NB4 (cell line): Measurements from ENCODE around the gene SMAD7.

Source experiments
- DNase-seq: peaks from one replicate; pipeline ENCODE4 v3.0.0; 2010; ENCODE audit warnings: low read depth
- H3K4me3 ChIP-seq: one replicate; pipeline ENCODE4 v1.5.1; 2011; ENCODE audit warnings: mild to moderate bottlenecking, low read depth, low read length, moderate library complexity
- MYC ChIP-seq: IDR thresholded peaks from 2 replicates; pipeline ENCODE4 v1.6.1; 2011; ENCODE audit warnings: low read depth, low read length
- POLR2A ChIP-seq: IDR thresholded peaks from 2 replicates; pipeline ENCODE4 v1.6.1; 2011; ENCODE audit warnings: mild to moderate bottlenecking; ENCODE audit not compliant: insufficient read length; ENCODE audit errors: extremely low read depth
- TF ChIP-seq, protein P1 (sequence below): IDR thresholded peaks from one replicate; pipeline ENCODE4 v1.5.1; 2012; ENCODE audit warnings: low read depth, low read length
- TF ChIP-seq, protein P2 (sequence below): IDR thresholded peaks from 2 replicates; pipeline ENCODE4 v1.6.1; 2011; ENCODE audit warnings: low read depth, low read length

SMAD7 gene

DNA sequence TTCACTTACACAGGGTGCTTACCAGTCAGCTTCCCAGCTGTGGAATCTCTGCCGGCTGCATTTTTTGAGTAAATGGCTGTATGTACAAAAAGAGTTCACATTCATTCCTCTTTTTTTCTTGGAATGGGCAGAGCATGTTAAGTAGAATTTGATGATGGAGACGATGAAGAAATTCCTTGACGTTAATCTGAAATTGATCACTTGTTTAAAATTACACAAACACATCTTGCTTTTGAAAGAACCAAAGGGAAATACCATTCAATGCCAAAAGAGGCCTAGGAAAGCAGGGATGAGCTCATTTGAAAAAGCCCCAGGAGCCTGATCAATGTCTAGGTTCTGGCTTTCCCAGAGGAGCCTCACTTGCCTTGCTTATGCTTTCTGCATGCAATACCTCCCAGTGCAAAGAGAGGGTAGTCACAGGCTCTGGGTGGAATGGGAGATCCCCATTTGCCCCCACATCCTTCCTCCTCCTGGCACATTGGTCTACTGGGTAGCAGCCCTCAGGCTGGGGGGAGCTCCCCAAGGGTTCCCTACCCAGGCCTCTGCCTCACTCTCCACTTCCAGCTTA is 12.3 kb upstream of the SMAD7 start:
- H3K4me3 ChIP-seq: no peak overlapping the region
- DNase-seq: no peak
- TF ChIP-seq, protein P1, sequence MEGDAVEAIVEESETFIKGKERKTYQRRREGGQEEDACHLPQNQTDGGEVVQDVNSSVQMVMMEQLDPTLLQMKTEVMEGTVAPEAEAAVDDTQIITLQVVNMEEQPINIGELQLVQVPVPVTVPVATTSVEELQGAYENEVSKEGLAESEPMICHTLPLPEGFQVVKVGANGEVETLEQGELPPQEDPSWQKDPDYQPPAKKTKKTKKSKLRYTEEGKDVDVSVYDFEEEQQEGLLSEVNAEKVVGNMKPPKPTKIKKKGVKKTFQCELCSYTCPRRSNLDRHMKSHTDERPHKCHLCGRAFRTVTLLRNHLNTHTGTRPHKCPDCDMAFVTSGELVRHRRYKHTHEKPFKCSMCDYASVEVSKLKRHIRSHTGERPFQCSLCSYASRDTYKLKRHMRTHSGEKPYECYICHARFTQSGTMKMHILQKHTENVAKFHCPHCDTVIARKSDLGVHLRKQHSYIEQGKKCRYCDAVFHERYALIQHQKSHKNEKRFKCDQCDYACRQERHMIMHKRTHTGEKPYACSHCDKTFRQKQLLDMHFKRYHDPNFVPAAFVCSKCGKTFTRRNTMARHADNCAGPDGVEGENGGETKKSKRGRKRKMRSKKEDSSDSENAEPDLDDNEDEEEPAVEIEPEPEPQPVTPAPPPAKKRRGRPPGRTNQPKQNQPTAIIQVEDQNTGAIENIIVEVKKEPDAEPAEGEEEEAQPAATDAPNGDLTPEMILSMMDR: no peak
- TF ChIP-seq POLR2A (no peak), MYC (no peak)
- TF ChIP-seq, protein P2, sequence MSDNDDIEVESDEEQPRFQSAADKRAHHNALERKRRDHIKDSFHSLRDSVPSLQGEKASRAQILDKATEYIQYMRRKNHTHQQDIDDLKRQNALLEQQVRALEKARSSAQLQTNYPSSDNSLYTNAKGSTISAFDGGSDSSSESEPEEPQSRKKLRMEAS: no peak

DNA sequence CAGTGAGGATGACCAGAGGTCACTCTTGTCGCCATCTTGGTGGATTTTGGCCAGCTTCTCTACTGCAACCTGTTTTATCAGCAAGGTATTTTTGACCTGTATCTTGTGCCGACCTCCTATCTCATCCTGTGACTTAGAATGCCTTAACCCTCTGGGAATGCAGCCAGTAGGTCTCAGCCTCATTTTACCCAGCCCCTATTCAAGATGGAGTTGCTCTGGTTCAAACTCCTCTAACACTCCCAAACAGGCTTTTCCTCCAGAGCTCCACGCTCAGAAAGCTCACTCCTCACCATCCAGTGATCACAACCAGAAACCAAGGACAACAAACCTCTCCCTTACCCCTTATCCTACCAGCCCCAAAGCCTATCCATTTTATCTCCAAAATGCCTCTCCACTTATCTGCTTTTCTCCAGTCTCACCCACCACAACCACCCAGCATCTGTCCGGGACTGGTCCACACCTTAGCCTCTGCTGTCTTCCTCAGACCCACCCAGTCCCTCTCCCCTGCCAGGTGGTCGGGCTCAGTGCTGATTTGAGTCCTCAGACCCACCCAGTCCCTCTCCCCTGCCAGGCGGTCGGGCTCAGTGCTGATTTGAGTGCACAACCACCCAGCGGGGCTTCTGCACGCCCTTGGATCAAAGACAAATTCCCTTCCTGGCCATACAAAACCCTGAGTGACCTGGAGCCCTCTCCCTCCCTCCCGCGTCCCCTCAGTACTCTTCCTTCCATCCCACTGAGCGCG is 11.7 kb upstream of the SMAD7 start:
- no peak overlapping the region for H3K4me3 ChIP-seq
- DNase-seq: no peak
- TF ChIP-seq POLR2A (no peak), MYC (no peak)
- TF ChIP-seq, protein P1: no peak
- TF ChIP-seq, protein P2: no peak

DNA sequence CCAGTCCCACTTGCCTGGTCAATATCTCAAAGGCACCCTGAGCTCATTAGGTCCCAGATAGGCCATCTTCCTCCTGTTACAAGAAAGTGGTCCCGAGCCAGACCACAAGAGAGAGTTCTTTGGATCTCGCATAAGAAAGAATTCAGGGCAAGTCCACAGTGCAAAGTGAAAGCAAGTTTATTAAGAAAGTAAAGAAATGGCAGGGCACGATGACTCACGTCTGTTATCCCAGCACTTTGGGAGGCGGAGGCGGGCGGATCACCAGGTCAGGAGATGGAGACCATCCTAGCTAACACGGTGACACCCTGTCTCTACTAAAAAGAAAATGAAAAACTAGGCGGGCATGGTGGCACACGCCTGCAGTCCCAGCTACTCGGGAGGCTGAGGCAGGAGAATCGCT is 10.8 kb upstream of the SMAD7 start:
- no peak for DNase-seq
- TF ChIP-seq POLR2A (no peak), MYC (no peak)
- TF ChIP-seq, protein P1: no peak
- TF ChIP-seq, protein P2: no peak
- no peak overlapping the region for H3K4me3 ChIP-seq

DNA sequence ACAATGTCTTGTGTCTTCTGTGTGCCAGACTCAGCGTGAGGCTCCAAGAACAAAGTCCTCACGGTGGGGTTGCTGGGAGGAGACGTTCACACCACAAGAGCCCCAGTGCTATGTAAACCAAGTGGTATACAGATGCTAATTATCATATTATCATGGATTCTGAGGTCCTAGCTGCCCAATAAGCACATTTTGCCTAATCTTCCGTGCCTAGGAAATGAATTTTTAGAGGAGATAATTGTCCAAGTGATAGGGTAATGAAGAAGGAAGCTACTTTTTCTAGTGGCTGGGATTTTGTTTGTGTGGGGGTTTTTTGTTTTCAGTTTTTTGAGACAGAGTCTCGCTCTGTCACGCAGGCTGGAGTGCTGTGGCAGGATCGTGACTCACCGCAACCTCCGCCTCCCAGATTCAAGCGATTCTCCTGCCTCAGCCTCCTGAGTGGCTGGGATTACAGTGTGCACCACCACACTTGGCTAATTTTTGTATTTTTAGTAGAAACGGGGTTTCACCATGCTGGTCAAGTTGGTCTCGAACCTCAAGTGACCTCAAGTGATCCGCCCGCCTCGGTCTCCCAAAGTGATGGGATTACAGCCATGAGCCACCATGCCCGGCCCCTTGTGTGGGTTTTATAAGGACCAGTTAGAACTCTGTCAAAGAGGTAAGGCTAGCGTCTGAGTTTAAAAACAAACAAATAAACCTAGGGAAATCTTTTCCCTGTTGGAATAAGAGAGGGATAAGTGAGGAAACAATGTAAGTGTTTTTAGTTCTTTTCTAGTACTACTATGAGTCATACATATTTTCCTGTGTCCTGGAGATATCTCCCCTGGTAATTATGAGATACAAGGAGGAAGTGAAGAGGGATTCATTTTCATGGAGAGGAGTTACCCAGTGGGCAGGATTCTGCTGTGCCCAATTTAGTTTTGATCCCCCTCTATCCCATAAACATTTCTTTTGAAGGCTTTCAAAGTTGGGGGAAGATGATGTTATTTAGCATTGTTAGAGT is 9.5 kb upstream of the SMAD7 start:
- no peak for DNase-seq
- TF ChIP-seq POLR2A: no peak
- TF ChIP-seq, protein P1: no peak
- TF ChIP-seq, protein P2: no peak
- TF ChIP-seq MYC: no peak
- no peak overlapping the region for H3K4me3 ChIP-seq

DNA sequence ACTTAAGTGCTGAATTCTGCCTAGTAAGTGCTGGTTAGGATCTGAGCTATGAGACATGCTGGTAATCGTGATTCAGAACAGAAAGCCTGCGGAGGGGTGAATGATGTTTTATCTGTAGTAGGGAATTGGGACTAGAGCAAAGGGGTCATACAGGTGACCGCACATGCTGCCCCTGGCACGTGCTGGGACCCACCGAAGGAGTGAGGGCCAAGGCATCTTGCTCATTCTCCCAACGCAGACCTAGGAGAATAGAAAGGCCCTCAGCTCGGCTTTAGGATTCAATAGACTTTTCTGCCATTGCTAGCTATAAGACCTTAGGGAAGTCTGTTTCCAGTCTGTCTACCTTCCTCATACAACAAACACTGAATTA is 8.8 kb upstream of the SMAD7 start:
- TF ChIP-seq, protein P1: no peak
- TF ChIP-seq MYC: no peak
- no peak for TF ChIP-seq POLR2A
- TF ChIP-seq, protein P2: no peak
- no peak for DNase-seq
- H3K4me3 ChIP-seq: no peak overlapping the region
